ENCODE data around the gene BET1L.
"Not testable (repeated sequence)": the region's sequence is repeated elsewhere in the genome, so short reads cannot be mapped to it uniquely, and the experiment has no call there.

The BET1L gene

DNA sequence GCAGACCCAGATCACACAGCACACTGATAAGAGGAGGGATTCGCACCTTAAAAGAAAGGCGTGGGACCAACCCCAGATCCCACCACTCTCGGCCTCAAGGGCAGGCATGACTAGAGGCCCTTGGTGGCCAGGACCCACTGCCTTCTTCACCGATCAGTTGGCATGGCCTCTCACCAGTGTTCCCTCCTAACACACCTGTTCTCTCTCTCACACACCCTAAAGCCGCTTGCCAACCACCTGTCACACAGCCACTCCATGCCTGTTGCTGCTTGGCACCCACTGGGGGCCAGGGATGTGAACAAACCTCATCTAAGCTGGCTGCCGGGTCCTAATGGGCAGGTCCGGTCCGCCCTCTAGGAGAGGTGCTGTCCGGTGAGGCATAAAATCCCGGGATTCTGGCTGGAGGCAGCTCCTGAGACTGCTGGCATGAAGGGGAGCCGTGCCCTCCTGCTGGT is 14.5 kb downstream of the BET1L start, which contains the start of gene SCGB1C1:
TSS of gene SCGB1C1 (plus strand) at position 405 of the 455 bp plus-strand sequence. CDS start at position 427, 22 bp downstream.
- not testable (repeated sequence) for DNase-seq

DNA sequence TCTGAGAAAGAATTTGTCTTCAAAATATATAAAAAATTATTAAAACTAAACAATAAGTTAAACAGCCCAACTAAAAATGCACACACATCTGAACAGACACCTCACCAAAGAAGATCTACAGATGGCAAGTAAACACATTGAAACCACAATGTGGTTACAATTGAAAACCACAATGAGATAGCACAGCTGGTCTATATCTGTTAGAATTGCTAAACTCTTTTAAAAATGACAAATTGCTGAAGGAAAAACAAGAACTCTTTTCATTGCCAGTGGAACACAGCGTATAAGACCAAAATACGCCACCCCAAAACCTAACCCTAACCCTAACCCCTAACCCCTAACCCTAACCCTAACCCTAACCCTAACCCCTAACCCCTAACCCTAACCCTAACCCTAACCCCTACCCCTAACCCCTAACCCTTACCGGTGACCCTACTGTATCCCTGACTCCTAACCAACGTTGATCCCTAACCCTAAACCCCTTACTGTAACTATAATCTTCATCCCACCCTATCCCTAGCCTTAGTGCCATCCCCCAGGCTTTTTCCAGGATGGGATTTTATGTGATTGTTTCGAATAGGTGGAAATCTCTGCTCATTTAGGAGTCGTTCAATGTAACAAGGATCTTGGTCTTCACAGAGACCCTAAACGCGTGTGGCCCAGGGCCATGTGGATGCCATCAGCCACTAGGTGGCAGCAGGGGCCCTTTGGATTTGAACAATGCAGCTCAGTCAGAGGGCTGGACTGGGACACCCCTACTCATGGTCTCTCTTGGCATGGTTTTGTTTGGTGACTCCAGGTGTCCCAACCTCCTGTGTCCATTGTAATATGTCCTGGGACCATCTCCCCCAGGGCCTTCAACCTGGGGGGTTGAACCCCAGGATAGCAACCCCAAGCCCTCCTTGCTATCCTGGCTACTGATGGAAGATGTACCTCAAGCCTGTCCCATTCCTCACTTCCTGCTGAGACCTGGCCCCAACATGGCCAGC is 15.4 kb downstream of the BET1L start:
- DNase-seq, result not testable (repeated sequence)

DNA sequence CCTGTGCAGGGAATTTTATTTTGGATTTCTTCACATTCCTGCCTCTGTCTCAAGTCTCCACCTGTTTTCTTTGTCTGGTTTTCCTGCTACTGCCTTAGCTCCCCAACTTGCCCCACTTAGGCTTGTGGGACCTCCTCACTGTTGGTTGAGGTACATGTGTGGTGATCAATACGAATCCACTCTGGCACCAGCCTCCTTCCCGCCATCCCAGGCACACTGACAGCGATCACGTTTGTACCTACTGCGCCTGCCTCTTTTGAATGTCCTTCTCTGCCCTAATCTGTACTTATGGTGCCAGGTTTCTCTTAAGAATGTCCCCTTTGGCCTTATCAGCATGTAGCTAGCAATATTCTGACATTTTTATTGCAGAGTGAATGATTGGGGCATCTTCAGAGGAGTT is 16.7 kb downstream of the BET1L start:
- DNase-seq, result not testable (repeated sequence)

DNA sequence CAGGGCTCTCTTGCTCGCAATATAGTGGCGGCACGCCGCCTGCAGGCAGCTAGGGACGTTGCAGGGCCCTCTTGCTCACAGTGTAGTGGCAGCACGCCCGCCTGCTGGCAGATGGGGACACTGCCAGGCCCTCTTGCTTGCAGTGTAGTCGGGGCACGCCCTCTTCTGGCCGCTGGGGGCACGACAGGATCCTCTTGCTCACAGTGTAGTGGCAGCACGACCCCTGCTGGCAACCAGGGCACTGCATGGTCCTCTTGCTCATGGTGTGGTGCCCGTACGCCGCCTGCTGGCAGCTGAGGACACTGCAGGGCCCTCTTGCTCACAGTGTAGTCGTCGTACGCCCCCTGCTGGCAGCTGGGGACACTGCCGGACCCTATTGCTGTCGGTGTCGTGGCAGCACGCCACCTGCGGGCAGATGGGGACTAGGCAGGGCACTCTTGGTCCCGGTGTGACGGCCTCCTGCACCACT is 17.3 kb downstream of the BET1L start:
- not testable (repeated sequence) for DNase-seq

DNA sequence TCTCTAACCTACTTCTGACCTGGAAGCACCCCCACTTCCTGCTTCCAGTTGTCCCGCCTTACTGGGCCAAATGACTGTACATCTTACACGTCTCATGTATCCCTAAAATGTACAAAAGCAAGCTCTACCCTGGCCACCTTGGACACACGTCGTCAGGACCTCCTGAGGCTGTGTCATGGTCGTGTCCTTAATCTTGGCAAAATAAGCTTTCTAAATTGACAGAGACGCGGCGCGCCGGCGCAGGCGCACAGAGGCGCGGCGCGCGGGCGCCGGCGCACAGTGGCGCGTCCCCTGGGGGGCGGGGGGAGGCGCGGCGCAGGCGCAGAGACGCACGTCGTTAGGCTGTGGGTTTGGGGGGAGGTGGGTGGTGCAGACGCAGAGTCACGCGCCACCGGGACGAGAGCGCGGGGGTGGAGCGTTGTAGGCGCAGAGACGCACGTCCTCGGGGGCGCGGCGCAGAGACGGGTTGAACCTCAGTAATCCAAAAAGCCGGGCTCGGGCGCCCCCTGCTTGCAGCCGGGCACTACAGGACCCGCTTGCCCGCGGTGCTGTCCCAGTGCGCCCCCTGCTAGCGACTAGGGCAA is 17.9 kb downstream of the BET1L start:
- DNase-seq, result not testable (repeated sequence)

DNA sequence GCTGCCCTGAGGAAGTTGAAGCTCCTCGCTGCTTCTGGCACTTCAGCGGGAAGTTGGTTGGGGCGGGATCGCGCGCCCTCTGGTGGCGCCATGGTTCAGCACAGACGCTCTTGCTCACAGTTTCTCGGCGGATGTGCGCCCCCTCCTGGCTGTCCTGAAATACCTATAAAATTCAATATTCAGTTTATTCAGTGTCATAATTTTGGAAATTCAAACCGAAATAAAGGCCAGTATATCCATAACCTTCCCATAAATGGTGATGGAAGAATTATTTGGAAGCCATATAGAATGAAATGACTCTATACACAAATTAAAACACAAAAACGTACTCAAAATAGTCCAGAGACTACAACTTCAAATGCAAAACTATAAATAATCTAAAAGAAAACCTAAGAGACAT is 27.0 kb downstream of the BET1L start:
- DNase-seq, result not testable (repeated sequence)
